Endometrium (tissue), 2 donors: ENCODE measurements around the gene EXOC6B.
A peak's percentile ranks its signal among the peaks of the same experiment; 100 is the strongest.

Experiments
- FAIRE-seq: peaks from 2 replicates; lab custom pipeline; 2012; peaks lifted over from hg19 to GRCh38; lab: Jason Lieb, UNC
- donor health status: control.
- donor health status: control.

The EXOC6B gene

GRCh38 chr2:72788756-72789155 lies 37.1 kb downstream of the EXOC6B start:
- FAIRE-seq, result no peak

GRCh38 chr2:72785517-72785916 lies 40.3 kb downstream of the EXOC6B start:
- no peak for FAIRE-seq

DNA sequence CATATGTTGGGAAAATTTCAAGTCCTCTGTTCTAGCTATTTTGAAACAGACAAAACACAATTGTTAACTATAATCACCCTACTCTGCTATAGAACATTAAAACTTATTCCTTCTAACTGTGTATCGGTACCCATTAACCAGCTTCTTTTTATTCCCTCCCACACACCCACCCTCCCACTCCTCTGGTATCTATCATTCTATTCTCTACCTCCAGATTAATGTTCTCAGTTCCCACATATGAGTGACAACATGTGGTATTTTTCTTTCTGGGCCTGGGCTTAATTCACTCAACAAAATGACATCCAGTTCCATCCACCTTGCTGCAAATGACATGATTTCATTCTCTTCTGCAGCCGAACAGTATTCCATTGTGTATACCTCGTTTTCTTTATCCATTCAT lies 43.3 kb downstream of the EXOC6B start:
- FAIRE-seq, result no peak

GRCh38 chr2:72781480-72781879 lies 44.4 kb downstream of the EXOC6B start:
- FAIRE-seq, result no peak

- no peak for FAIRE-seq
These were observed 45.4 kb downstream of the EXOC6B start for GRCh38 chr2:72780477-72780876.

DNA sequence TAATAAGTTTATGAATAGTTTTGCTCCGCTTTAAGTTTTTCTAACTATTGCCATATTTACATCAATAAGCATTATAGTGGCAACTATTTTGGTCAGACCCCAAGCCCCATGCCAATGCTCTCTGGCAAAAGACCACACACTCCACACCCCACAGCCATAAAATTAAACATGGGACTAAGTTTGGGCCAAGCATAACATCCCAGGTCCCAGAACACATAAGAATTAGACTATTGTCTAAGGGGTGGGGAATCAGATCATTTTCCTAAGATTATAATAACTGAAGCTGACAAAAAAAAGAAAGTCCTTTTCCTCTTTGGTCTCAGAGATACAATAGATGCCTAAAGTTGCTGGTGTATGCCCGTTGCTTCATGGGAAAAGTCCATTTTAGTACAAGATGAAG lies 46.3 kb downstream of the EXOC6B start:
- FAIRE-seq, result no peak

- FAIRE-seq, result no peak
These were observed 47.4 kb downstream of the EXOC6B start for GRCh38 chr2:72778410-72778809.

DNA sequence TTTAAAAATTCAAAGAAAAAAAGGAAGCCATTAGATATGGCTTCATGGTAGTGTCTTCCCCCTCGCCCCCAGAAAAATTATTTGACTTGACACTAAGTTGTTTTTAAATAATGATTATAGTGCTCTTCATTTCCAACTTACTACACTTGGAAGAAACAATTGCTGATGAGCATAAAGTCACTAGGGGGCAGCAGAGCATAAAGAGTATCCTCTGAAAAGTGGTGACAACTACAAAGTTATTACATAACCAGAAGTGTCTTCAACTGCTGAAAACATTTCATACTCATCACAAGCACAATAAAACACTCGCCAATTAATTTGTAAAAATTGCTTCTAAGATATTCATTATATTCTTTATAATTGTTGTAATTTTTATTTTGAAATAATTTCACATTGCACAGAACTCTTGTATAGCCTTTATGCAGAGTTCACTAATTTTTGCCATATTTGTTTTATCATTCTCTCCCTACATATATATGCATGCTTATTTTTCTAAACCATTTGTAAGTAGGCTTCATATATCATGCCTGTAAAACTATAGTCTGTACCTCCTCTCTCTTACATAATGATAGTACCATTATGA lies 54.9 kb downstream of the EXOC6B start:
- FAIRE-seq, result peak; percentile 97

DNA sequence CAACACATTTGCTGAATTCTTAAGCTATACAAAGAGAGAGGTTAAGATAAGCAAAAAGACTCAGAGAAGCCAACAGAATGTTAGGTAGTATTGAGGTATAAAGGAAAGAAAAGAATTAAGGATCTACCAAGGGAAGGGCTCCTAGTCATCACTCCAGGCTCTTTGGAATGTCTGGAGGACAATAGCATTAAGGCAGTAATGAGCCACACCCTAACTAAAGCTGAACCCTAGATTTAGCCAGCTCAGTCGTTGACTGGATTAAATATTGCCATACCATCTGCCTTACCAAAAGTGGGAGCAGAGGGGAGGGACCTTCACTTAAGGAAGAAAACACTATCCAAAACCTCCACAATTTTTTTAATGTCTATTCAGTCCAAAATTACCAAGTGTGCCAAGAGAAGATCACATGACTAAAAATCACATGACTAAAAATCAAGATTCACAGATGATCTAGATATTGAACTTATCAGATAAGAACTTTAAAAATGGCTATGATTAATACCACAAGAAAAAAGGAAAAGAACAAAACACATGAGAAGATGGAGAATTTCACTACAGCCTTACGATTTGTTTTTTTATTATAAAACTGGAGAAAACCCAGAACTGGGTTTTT lies 59.7 kb downstream of the EXOC6B start:
- no peak for FAIRE-seq

- FAIRE-seq, result no peak
These were observed 63.6 kb downstream of the EXOC6B start for GRCh38 chr2:72762276-72762675.

DNA sequence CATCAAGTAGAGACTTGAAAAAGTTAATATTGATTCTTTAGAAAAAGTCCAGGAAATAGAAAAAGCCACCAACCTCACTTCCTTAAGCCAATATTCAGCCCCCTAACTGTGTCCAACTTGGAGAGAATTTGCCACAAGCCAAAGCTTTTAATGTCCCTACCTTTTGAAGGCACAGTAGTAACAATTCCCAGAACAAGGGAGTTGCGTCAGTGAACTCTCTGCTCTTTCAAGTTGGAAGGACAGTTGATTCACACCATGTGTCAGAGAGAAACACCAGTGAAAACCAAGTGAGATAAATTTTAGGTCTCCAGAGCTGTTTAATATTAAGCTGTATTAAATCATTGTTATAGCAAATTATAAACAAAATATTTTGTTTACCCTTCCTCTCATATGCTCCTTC lies 66.1 kb downstream of the EXOC6B start:
- FAIRE-seq, result no peak

GRCh38 chr2:72757177-72757775 lies 68.6 kb downstream of the EXOC6B start:
- no peak for FAIRE-seq

GRCh38 chr2:72755647-72756423 lies 70.0 kb downstream of the EXOC6B start:
- FAIRE-seq, result no peak

GRCh38 chr2:72754628-72755320 lies 71.1 kb downstream of the EXOC6B start:
- no peak for FAIRE-seq

- FAIRE-seq, result no peak
These were observed 74.7 kb downstream of the EXOC6B start for GRCh38 chr2:72750977-72751639.

DNA sequence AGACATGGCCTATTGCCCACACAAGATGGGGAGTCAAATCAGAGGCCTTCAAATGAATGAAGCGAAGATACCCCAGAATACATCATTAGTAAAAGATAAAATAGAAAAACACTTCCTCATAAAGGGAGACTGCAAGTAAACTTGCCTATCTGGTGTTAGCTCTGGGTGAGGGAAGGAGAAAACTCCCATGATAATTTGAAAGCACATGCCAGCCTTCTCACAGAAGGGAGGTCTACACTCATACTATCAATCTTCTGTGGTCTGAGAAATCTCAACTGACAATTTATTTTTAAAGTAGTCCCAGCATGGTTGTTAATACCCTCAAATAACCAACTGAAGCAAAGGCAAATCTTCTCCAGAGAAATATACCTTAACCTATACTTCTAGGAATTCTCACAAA lies 75.4 kb downstream of the EXOC6B start:
- no peak for FAIRE-seq

GRCh38 chr2:72747344-72747743 lies 78.5 kb downstream of the EXOC6B start:
- FAIRE-seq, result no peak

- FAIRE-seq, result peak; percentile 72
These were observed 80.0 kb downstream of the EXOC6B start for GRCh38 chr2:72745679-72746368.

GRCh38 chr2:72744049-72744448 lies 81.8 kb downstream of the EXOC6B start:
- no peak for FAIRE-seq

DNA sequence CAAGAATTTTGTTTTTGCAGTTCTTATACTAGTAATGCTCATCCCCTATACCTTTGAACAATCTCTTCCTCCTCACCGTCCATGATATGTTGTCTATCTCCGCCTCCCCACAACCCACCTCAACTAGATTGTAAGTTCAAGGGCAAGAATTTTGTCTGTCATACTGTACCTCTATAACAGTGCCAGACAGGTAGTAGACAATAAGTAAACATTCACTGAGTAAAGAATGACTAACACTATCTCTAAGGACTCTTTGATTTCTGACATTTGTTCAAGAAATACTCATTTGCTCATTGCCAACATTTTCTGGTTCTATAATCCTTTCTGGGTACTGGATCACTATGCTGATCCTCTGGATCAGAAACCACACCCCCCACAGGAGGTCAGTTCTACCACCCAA lies 82.4 kb downstream of the EXOC6B start:
- no peak for FAIRE-seq

- FAIRE-seq, result no peak
These were observed 87.7 kb downstream of the EXOC6B start for GRCh38 chr2:72738096-72738495.
